Liver (tissue), 9 donors: ENCODE results near the gene RNF220. TPM values are rescaled to one million over a fixed set of nuclear protein-coding genes. Genes with fewer than 3 reads are reported as not detected.

ENCODE experiments used
- DNase-seq: peaks from one replicate; pipeline ENCODE4 v3.0.0-alpha.2; 2017; ENCODE audit warnings: low spot score
- H3K27ac ChIP-seq, 2 donors: one replicate each; pipeline ENCODE4 v1.7.0; 2013; ENCODE audit warnings: inconsistent platforms in 2 of 2, low read length in 2 of 2, control low read depth in 1 of 2, low read depth in 1 of 2, mild to moderate bottlenecking in 1 of 2
- H3K27me3 ChIP-seq, 4 donors: one replicate each; pipeline versions ENCODE4 v1.6.1 to v1.7.0; 2013; ENCODE audit warnings: low read length in 3 of 4, inconsistent platforms in 1 of 4, mild to moderate bottlenecking in 1 of 4, moderate library complexity in 1 of 4; ENCODE audit not compliant: control insufficient read depth in 4 of 4, insufficient read depth in 4 of 4
- H3K36me3 ChIP-seq, 4 donors: one replicate each; pipeline versions ENCODE4 v1.6.1 to v1.7.0; 2013; ENCODE audit warnings: low read length in 3 of 4, mild to moderate bottlenecking in 3 of 4, low read depth in 1 of 4, moderate library complexity in 1 of 4; ENCODE audit not compliant: control insufficient read depth in 4 of 4, insufficient read depth in 3 of 4
- H3K4me1 ChIP-seq, 4 donors: one replicate each; pipeline versions ENCODE4 v1.6.1 to v1.7.0; 2013; ENCODE audit warnings: low read length in 3 of 4, mild to moderate bottlenecking in 3 of 4, moderate library complexity in 1 of 4; ENCODE audit not compliant: control insufficient read depth in 4 of 4, insufficient read depth in 4 of 4
- H3K4me3 ChIP-seq, 3 donors: one replicate each; pipeline versions ENCODE4 v1.6.1 to v1.7.0; 2013; ENCODE audit warnings: low read length in 3 of 3, control low read depth in 1 of 3, low read depth in 1 of 3, mild to moderate bottlenecking in 1 of 3
- H3K9ac ChIP-seq, 2 donors: one replicate each; pipeline ENCODE4 v1.7.0; 2013; ENCODE audit warnings: low read length in 2 of 2, mild to moderate bottlenecking in 2 of 2, moderate library complexity in 2 of 2, control low read depth in 1 of 2, low read depth in 1 of 2
- H3K9me3 ChIP-seq, 4 donors: one replicate each; pipeline versions ENCODE4 v1.6.1 to v1.7.0; 2013; ENCODE audit warnings: low read length in 3 of 4; ENCODE audit not compliant: control insufficient read depth in 4 of 4
- EGR1 ChIP-seq, 2 donors: IDR thresholded peaks; 2 replicates each; pipeline ENCODE4 v1.6.1; 2016 to 2018; ENCODE audit warnings: antibody characterized with exemption in 2 of 2, low read depth in 2 of 2
- FOXA1 ChIP-seq: IDR thresholded peaks from 2 replicates; pipeline ENCODE4 v1.6.1; 2016; ENCODE audit warnings: antibody characterized with exemption
- FOXA2 ChIP-seq: IDR thresholded peaks from 2 replicates; pipeline ENCODE4 v1.6.1; 2016; ENCODE audit warnings: antibody characterized with exemption
- GABPA ChIP-seq, 2 donors: IDR thresholded peaks in 1 of 2; conservative IDR thresholded peaks in 1 of 2; 2 replicates each; pipeline ENCODE4 v1.6.1; 2016; ENCODE audit warnings: antibody characterized with exemption in 2 of 2, mild to moderate bottlenecking in 1 of 2, moderate library complexity in 1 of 2
- HNF4A ChIP-seq, 2 donors: conservative IDR thresholded peaks; 2 replicates each; pipeline ENCODE4 v1.6.1; 2016; ENCODE audit warnings: antibody characterized with exemption in 2 of 2, mild to moderate bottlenecking in 2 of 2
- HNF4G ChIP-seq: IDR thresholded peaks from 2 replicates; pipeline ENCODE4 v1.6.1; 2016; ENCODE audit warnings: antibody characterized with exemption
- JUND ChIP-seq, 2 donors: IDR thresholded peaks; 2 replicates each; pipeline ENCODE4 v1.6.1; 2016; ENCODE audit warnings: antibody characterized with exemption in 2 of 2
- NR2F2 ChIP-seq: IDR thresholded peaks from 2 replicates; pipeline ENCODE4 v1.6.1; 2016; ENCODE audit warnings: antibody characterized with exemption
- RAD21 ChIP-seq, 2 donors: IDR thresholded peaks; 2 replicates each; pipeline ENCODE4 v1.6.1; 2016; ENCODE audit warnings: antibody characterized with exemption in 2 of 2, mild to moderate bottlenecking in 2 of 2
- RXRA ChIP-seq, 2 donors: IDR thresholded peaks; 2 replicates each; pipeline ENCODE4 v1.6.1; 2017 to 2018; ENCODE audit warnings: antibody characterized with exemption in 2 of 2, mild to moderate bottlenecking in 1 of 2
- SP1 ChIP-seq: IDR thresholded peaks from 2 replicates; pipeline ENCODE4 v1.6.1; 2018; ENCODE audit warnings: antibody characterized with exemption, mild to moderate bottlenecking
- TAF1 ChIP-seq: conservative IDR thresholded peaks from 2 replicates; pipeline ENCODE4 v1.6.1; 2016; ENCODE audit warnings: antibody characterized with exemption, mild to moderate bottlenecking
- YY1 ChIP-seq: IDR thresholded peaks from 2 replicates; pipeline ENCODE4 v1.6.1; 2016; ENCODE audit warnings: antibody characterized with exemption, mild to moderate bottlenecking
- WGBS: extraction: QIAGEN DNeasy Blood & Tissue Kit; methylation state at CpG from one replicate; pipeline ENCODE4 v1.1.7; 2013; 5-methylcytosine and 5-hydroxymethylcytosine counted together
- polyA plus RNA-seq, 2 donors: library from polyadenylated mRNA; stranded (reverse) in 1 of 2; unstranded in 1 of 2; fragments of 200-250 nt in 1 of 2; fragments of >200 nt in 1 of 2; fragmentation: Nextera tagmentation in 1 of 2; extraction: Ambion mirVana in 1 of 2; gene quantifications; one replicate each; pipeline versions ENCODE4 v1.2.1 to v1.2.3, GENCODE V29; 2013 to 2015
- total RNA-seq, 2 donors: library from RNA; depleted of rRNA; stranded (reverse); fragments of >200 nt; gene quantifications; one replicate each; pipeline ENCODE4 v1.2.3, GENCODE V29; 2014
- TF ChIP-seq, protein P1 (sequence below): IDR thresholded peaks from 2 replicates; pipeline ENCODE4 v1.6.1; 2016; ENCODE audit warnings: antibody characterized with exemption
- TF ChIP-seq, protein P2 (sequence below): IDR thresholded peaks from 2 replicates; pipeline ENCODE4 v1.6.1; 2016; ENCODE audit warnings: antibody characterized with exemption, mild to moderate bottlenecking
- TF ChIP-seq, protein P3 (sequence below): fragments of 150-350 bp; IDR thresholded peaks from 2 replicates; pipeline ENCODE4 v1.5.1; 2017; ENCODE audit warnings: improper control_type of control experiment, low read depth, low read length; ENCODE audit not compliant: missing input control
- TF ChIP-seq, protein P4 (sequence below): IDR thresholded peaks from 2 replicates; pipeline ENCODE4 v1.6.1; 2016; ENCODE audit warnings: antibody characterized with exemption
- TF ChIP-seq, protein P5 (sequence below): IDR thresholded peaks from 2 replicates; pipeline ENCODE4 v1.6.1; 2016; ENCODE audit warnings: antibody characterized with exemption
- donor health status: healthy.
- donor health status: healthy.
- donor health status: healthy.
- donor health status: healthy.
- donor health status: healthy.

Gene RNF220
- total and polyA plus RNA-seq, 4 donors: 18.2 to 35.8 (median 26.1) TPM

DNA sequence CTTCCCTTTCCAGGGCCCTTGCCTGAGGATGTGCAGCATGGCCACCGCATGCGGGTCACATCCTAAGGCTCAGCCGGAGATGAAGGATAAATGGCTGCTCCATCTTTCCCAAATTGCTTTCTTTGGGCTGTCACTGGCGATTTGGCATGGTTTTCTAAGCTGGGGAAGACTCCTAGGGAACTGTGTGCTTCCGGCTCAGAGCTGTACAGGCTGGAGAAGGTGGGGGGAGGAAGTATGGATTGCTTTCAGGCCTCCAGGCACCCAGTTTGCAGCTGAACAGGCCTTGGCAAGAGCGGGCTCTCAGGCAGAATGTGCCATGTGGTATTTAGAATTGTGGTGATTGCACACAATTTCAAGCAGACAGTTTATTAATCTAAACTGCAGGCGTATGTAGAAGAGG lies 220.3 kb downstream of the RNF220 start:
- H3K4me3 ChIP-seq: no peak overlapping the region
- 91% methylated on average over 7 of the region's 7 CpGs for WGBS
- no peaks in the 10 kb centered on the region for H3K27me3 ChIP-seq
- DNase-seq: no peak
- TF ChIP-seq EGR1 (IDR thresholded peaks at IDR 0.05; ENCODE audit: low read depth in 2 of 2): no peak
- TF ChIP-seq HNF4G: no peak
- TF ChIP-seq, protein P1, sequence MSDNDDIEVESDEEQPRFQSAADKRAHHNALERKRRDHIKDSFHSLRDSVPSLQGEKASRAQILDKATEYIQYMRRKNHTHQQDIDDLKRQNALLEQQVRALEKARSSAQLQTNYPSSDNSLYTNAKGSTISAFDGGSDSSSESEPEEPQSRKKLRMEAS: no peak
- TF ChIP-seq FOXA1: no peak
- TF ChIP-seq GABPA (IDR thresholded peaks at IDR 0.05 in 1 of 2, conservative IDR thresholded peaks at IDR 0.05 in 1 of 2): no peak
- TF ChIP-seq, protein P2, sequence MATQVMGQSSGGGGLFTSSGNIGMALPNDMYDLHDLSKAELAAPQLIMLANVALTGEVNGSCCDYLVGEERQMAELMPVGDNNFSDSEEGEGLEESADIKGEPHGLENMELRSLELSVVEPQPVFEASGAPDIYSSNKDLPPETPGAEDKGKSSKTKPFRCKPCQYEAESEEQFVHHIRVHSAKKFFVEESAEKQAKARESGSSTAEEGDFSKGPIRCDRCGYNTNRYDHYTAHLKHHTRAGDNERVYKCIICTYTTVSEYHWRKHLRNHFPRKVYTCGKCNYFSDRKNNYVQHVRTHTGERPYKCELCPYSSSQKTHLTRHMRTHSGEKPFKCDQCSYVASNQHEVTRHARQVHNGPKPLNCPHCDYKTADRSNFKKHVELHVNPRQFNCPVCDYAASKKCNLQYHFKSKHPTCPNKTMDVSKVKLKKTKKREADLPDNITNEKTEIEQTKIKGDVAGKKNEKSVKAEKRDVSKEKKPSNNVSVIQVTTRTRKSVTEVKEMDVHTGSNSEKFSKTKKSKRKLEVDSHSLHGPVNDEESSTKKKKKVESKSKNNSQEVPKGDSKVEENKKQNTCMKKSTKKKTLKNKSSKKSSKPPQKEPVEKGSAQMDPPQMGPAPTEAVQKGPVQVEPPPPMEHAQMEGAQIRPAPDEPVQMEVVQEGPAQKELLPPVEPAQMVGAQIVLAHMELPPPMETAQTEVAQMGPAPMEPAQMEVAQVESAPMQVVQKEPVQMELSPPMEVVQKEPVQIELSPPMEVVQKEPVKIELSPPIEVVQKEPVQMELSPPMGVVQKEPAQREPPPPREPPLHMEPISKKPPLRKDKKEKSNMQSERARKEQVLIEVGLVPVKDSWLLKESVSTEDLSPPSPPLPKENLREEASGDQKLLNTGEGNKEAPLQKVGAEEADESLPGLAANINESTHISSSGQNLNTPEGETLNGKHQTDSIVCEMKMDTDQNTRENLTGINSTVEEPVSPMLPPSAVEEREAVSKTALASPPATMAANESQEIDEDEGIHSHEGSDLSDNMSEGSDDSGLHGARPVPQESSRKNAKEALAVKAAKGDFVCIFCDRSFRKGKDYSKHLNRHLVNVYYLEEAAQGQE: no peak
- H3K4me1 ChIP-seq: no peaks in the 10 kb centered on the region
- no peak overlapping the region for H3K9ac ChIP-seq
- no peaks in the 10 kb centered on the region for H3K9me3 ChIP-seq
- no peak overlapping the region for H3K27ac ChIP-seq
- no peaks in the 10 kb centered on the region for H3K36me3 ChIP-seq

DNA sequence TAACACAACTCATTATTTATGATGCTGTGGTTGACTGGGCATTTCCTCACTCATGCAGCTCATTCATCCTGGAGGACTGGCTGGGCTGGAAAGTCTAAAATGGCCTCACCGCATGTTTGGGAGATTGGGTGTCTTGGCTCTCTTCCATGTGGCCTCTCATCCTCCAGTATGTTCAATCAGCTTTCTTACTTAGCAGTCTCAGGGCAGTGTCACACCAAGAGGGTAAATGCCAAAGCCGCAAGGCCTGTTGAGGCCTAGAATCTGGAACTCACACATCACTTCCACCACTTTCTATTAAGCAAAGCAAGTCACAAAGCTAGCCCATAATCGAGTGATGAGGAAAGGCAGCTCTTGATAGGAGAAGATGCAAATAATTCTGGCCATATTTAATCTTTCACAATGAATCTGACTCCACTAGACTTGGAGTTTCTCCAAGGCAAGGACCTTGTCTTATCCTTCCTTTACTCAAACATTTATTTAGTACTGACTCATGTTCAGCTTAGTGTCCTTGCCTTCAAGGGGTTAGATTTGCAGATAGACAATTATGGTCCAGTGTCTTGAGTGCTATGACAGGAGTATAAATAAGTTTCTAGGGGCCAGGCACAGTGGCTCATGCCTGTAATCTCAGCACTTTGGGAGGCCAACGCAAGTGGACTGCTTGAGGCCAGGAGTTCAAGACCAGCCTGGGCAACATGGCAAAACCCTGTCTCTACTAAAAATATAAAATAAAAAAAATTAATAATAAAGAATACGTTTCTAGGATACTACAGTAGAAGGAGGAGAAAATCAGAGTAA lies 224.1 kb downstream of the RNF220 start:
- peaks cover 3 to 20% (median 13%) of the 10 kb centered on the region in 4 donors for H3K4me1 ChIP-seq
- TF ChIP-seq HNF4G (no peak), FOXA1 (no peak), SP1 (no peak), TAF1 (no peak), RXRA (IDR thresholded peaks at IDR 0.05) (no peak), FOXA2 (no peak), HNF4A (conservative IDR thresholded peaks at IDR 0.05) (no peak), EGR1 (IDR thresholded peaks at IDR 0.05; ENCODE audit: low read depth in 2 of 2) (no peak), GABPA (IDR thresholded peaks at IDR 0.05 in 1 of 2, conservative IDR thresholded peaks at IDR 0.05 in 1 of 2) (no peak), JUND (IDR thresholded peaks at IDR 0.05) (no peak), RAD21 (IDR thresholded peaks at IDR 0.05) (no peak), NR2F2 (no peak), YY1 (no peak)
- TF ChIP-seq, protein P3, sequence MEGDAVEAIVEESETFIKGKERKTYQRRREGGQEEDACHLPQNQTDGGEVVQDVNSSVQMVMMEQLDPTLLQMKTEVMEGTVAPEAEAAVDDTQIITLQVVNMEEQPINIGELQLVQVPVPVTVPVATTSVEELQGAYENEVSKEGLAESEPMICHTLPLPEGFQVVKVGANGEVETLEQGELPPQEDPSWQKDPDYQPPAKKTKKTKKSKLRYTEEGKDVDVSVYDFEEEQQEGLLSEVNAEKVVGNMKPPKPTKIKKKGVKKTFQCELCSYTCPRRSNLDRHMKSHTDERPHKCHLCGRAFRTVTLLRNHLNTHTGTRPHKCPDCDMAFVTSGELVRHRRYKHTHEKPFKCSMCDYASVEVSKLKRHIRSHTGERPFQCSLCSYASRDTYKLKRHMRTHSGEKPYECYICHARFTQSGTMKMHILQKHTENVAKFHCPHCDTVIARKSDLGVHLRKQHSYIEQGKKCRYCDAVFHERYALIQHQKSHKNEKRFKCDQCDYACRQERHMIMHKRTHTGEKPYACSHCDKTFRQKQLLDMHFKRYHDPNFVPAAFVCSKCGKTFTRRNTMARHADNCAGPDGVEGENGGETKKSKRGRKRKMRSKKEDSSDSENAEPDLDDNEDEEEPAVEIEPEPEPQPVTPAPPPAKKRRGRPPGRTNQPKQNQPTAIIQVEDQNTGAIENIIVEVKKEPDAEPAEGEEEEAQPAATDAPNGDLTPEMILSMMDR: no peak
- TF ChIP-seq, protein P4, sequence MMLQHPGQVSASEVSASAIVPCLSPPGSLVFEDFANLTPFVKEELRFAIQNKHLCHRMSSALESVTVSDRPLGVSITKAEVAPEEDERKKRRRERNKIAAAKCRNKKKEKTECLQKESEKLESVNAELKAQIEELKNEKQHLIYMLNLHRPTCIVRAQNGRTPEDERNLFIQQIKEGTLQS: no peak
- TF ChIP-seq, protein P5, sequence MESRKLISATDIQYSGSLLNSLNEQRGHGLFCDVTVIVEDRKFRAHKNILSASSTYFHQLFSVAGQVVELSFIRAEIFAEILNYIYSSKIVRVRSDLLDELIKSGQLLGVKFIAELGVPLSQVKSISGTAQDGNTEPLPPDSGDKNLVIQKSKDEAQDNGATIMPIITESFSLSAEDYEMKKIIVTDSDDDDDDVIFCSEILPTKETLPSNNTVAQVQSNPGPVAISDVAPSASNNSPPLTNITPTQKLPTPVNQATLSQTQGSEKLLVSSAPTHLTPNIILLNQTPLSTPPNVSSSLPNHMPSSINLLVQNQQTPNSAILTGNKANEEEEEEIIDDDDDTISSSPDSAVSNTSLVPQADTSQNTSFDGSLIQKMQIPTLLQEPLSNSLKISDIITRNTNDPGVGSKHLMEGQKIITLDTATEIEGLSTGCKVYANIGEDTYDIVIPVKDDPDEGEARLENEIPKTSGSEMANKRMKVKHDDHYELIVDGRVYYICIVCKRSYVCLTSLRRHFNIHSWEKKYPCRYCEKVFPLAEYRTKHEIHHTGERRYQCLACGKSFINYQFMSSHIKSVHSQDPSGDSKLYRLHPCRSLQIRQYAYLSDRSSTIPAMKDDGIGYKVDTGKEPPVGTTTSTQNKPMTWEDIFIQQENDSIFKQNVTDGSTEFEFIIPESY: no peak
- TF ChIP-seq, protein P1: no peak
- TF ChIP-seq, protein P2: no peak
- 92% methylated on average over 5 of the region's 5 CpGs for WGBS
- no peaks in the 10 kb centered on the region for H3K36me3 ChIP-seq
- H3K27me3 ChIP-seq: no peaks in the 10 kb centered on the region
- H3K27ac ChIP-seq: no peak overlapping the region
- no peak overlapping the region for H3K9ac ChIP-seq
- H3K9me3 ChIP-seq: no peaks in the 10 kb centered on the region
- no peak for DNase-seq
- H3K4me3 ChIP-seq: no peak overlapping the region
